HG03159 (cell line): Measurements from ENCODE around the gene ZNF426.
"Not testable (repeated sequence)": the region's sequence is repeated elsewhere in the genome, so short reads cannot be mapped to it uniquely, and the experiment has no call there.

Experiments used
- ATAC-seq: cut with Tn5 transposase; IDR thresholded peaks from one replicate; pipeline ENCODE4 v1.9.1; 2021; ENCODE audit warnings: mild to moderate bottlenecking, moderate library complexity; ENCODE audit not compliant: unreplicated experiment

The ZNF426 gene

GRCh38 chr19:9538183-9539058 is at the start of gene ZNF426:
ZNF426 (minus strand) TSS chr19:9538645; CDS start chr19:9536232, 2,413 bp downstream.
- peak; percentile 85 for ATAC-seq

- no peak for ATAC-seq
Measured at GRCh38 chr19:9586764-9587163, 48.3 kb upstream of the ZNF426 start.

GRCh38 chr19:9584073-9584833 is 45.8 kb upstream of the ZNF426 start, which contains the start of gene ZNF121:
ZNF121 (minus strand) TSS chr19:9584504; CDS start chr19:9568097, 16,407 bp downstream.
- peak; percentile 88 for ATAC-seq

GRCh38 chr19:9582081-9582725 is 43.8 kb upstream of the ZNF426 start:
- ATAC-seq, result not testable (repeated sequence)

GRCh38 chr19:9580728-9581127 is 42.3 kb upstream of the ZNF426 start:
- ATAC-seq, result no peak

- ATAC-seq, result no peak
Measured at GRCh38 chr19:9570255-9570654, 31.8 kb upstream of the ZNF426 start.

- ATAC-seq, result no peak
Measured at GRCh38 chr19:9566729-9567128, 28.3 kb upstream of the ZNF426 start.

GRCh38 chr19:9565900-9566705 is 27.7 kb upstream of the ZNF426 start:
- ATAC-seq, result no peak

- ATAC-seq, result no peak
Measured at GRCh38 chr19:9552536-9553274, 14.3 kb upstream of the ZNF426 start.

- no peak for ATAC-seq
Measured at GRCh38 chr19:9547870-9548269, 9.4 kb upstream of the ZNF426 start.

- ATAC-seq, result not testable (repeated sequence)
Measured at GRCh38 chr19:9541281-9541680, 2.8 kb upstream of the ZNF426 start.

GRCh38 chr19:9539921-9540320 is 1.5 kb upstream of the ZNF426 start:
- not testable (repeated sequence) for ATAC-seq

- not testable (repeated sequence) for ATAC-seq
Measured at GRCh38 chr19:9539201-9539600, 756 bp upstream of the ZNF426 start.

GRCh38 chr19:9535934-9536333 is 2.5 kb downstream of the ZNF426 start:
- no peak for ATAC-seq

GRCh38 chr19:9531933-9532332 is 6.5 kb downstream of the ZNF426 start:
- no peak for ATAC-seq

GRCh38 chr19:9528757-9529336 is 9.6 kb downstream of the ZNF426 start:
- no peak for ATAC-seq

- ATAC-seq, result no peak
Measured at GRCh38 chr19:9523885-9524474, 14.5 kb downstream of the ZNF426 start.

GRCh38 chr19:9507285-9507684 is 31.2 kb downstream of the ZNF426 start:
- ATAC-seq, result no peak

- no peak for ATAC-seq
Measured at GRCh38 chr19:9500796-9501195, 37.6 kb downstream of the ZNF426 start.
